Measurements from ENCODE around the gene GPR50. TPM values are rescaled to one million over a fixed set of nuclear protein-coding genes. Genes with fewer than 3 reads are reported as not detected.

Gene GPR50
- total and polyA plus RNA-seq, 10 of the 15 experiments (the other 5 are each of a cell fraction or from before 2014, with no cell fraction given) = 0.03 to 0.08 (median 0.04) TPM; not detected in 7

DNA sequence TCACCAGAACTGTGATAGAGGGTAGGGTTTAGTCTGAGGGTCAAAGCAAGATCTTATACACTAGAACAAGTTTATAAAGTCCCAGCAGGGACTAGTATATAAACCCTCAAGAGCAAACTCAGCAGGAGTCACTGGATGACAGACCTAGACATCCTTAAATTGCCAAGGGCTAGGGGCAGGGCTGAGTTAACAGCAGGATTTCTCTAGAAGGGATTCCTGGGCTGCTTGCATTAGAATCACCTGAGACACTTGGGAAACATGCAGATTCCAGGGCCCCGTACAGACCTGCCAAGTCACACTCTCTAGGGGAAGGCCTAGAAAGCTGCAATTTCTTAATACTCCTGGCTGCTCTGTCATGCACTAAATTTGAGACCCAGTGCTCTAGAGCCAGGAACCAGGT is 6.6 kb upstream of the GPR50 start:
- Histone ChIP-seq H3K4me2 (ENCODE audit: control insufficient read depth, insufficient read depth) (no peak overlapping the region), H3K9ac (ENCODE audit: control insufficient read depth, insufficient read depth, low read length) (no peak overlapping the region), H3K36me3 (ENCODE audit: control insufficient read depth in 2 of 2, insufficient read depth in 2 of 2, low read length in 1 of 2) (no peaks in the 10 kb centered on the region), H4K20me1 (ENCODE audit: control insufficient read depth, insufficient read depth) (no peaks in the 10 kb centered on the region), H3K4me3 (no peak overlapping the region), H3K4me1 (ENCODE audit: control insufficient read depth, insufficient read depth, low read length) (no peaks in the 10 kb centered on the region), H3K9me3 (replicated peaks; ENCODE audit: control insufficient read depth, insufficient read depth, low read length) (no peaks in the 10 kb centered on the region; the same call in 2 of the 3 replicates), H3K27ac (ENCODE audit: control insufficient read depth, insufficient read depth) (no peak overlapping the region), H2AFZ (ENCODE audit: control insufficient read depth, low read depth, low read length) (no peak overlapping the region), H3K79me2 (ENCODE audit: control insufficient read depth, insufficient read depth, low read length) (no peaks in the 10 kb centered on the region), H3K27me3 (replicated peaks in 1 of 2; ENCODE audit: control insufficient read depth in 2 of 2, insufficient read depth in 2 of 2, low read length in 1 of 2) (no peaks in the 10 kb centered on the region; a peak in 1 of 4 replicates)
- no peak for DNase-seq (ENCODE audit: low read depth, low spot score)
- no peak for ATAC-seq
- ChIA-PET CTCF (no interaction called here), POLR2A (no interaction called here), RAD21 (ENCODE audit: unreplicated experiment) (no interaction called here), SMC1A (ENCODE audit: uncharacterized antibody, unreplicated experiment) (no interaction called here)
- intact Hi-C loops (cut with micrococcal nuclease; ENCODE audit: unreplicated experiment) = no loop called here
- no peak for FAIRE-seq
- in situ Hi-C loops (cut with MboI) = no loop called here
- WGBS (ENCODE audit: insufficient coverage, insufficient replicate concordance, low lambda C conversion rate, missing lambda C conversion rate) = 0% methylated on average over 1 of the region's 1 CpG
- TF ChIP-seq, protein P1, sequence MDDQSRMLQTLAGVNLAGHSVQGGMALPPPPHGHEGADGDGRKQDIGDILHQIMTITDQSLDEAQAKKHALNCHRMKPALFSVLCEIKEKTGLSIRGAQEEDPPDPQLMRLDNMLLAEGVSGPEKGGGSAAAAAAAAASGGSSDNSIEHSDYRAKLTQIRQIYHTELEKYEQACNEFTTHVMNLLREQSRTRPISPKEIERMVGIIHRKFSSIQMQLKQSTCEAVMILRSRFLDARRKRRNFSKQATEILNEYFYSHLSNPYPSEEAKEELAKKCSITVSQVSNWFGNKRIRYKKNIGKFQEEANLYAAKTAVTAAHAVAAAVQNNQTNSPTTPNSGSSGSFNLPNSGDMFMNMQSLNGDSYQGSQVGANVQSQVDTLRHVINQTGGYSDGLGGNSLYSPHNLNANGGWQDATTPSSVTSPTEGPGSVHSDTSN (IDR thresholded peaks at IDR 0.05; ENCODE audit: insufficient replicate concordance, low read depth, low read length) = no peak
- no peak for TF ChIP-seq HDAC2 (IDR thresholded peaks at IDR 0.05)
- no peak for TF ChIP-seq ETV6 (conservative IDR thresholded peaks at IDR 0.05 in 1 of 2, IDR thresholded peaks at IDR 0.05 in 1 of 2; ENCODE audit: borderline replicate concordance in 1 of 2, low read depth in 1 of 2)
- TF ChIP-seq RELA (IDR thresholded peaks at IDR 0.05; ENCODE audit: borderline replicate concordance, partially characterized antibody) = no peak
- no peak for TF ChIP-seq NR2C2 (IDR thresholded peaks at IDR 0.05; ENCODE audit: borderline replicate concordance, control insufficient read depth, insufficient read length, low read depth)
- no peak for TF ChIP-seq EZH2 (IDR thresholded peaks at IDR 0.05; ENCODE audit: borderline replicate concordance, control insufficient read depth, low read depth, low read length)
- TF ChIP-seq MYC (IDR thresholded peaks at IDR 0.05; ENCODE audit: insufficient read depth, insufficient read length, insufficient replicate concordance, low read length, severe bottlenecking) = no peak
- no TSS peak for BruUV-seq (replicated peaks)
